Measurements from ENCODE around the gene FASTKD2. TPM values are rescaled to one million over a fixed set of nuclear protein-coding genes. Genes with fewer than 3 reads are reported as not detected.

Gene FASTKD2
- total RNA-seq, 1 experiment from 2014 or later: 36.9 TPM

- Histone ChIP-seq H3K27me3 (ENCODE audit: low read length) (no peaks in the 10 kb centered on the region), H3K27ac (ENCODE audit: low read length) (no peak overlapping the region), H3K36me3 (ENCODE audit: insufficient read depth, low read length) (no peaks in the 10 kb centered on the region), H3K9ac (ENCODE audit: low read length) (no peak overlapping the region), H3K4me3 (ENCODE audit: low read length) (no peak overlapping the region), H3K9me3 (ENCODE audit: low read length) (no peaks in the 10 kb centered on the region), H3K9me2 (replicated peaks; ENCODE audit: insufficient read depth, low read length) (no peaks in the 10 kb centered on the region), H4K20me1 (ENCODE audit: insufficient read depth, low read depth, low read length) (no peaks in the 10 kb centered on the region), H2AFZ (ENCODE audit: low read length) (no peak overlapping the region), H3K79me2 (ENCODE audit: low read length) (no peaks in the 10 kb centered on the region), H3K4me2 (ENCODE audit: low read depth, low read length, poor library complexity, severe bottlenecking) (no peak overlapping the region), H3K4me1 (ENCODE audit: low read length) (peaks cover 7% of the 10 kb centered on the region)
- no peak for DNase-seq
Observed at GRCh38 chr2:206833291-206833690, 67.9 kb downstream of the FASTKD2 start.

DNA sequence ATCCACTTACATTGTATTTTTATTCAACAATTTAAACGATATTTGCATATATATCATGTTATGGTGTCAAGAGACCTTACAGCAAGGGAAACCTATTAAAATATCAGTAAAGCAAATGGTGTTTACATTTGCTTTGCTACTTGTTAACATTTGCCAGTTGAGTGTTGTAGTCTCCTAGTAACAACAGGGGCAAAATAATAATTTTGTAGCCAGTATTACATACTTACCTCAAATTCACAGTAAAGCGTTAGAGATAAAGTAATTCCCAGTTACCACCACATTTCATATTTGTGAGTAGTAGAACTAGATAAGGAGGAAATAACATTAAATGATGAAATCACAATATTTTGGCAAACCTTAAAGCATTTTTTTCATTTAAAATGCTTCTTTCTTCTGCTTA, 71.3 kb downstream of the FASTKD2 start:
- H3K4me1 ChIP-seq (ENCODE audit: low read length): peaks cover 7% of the 10 kb centered on the region
- H3K9ac ChIP-seq (ENCODE audit: low read length): no peak overlapping the region
- no peaks in the 10 kb centered on the region for H3K9me3 ChIP-seq (ENCODE audit: low read length)
- H3K4me3 ChIP-seq (ENCODE audit: low read length): no peak overlapping the region
- no peaks in the 10 kb centered on the region for H3K79me2 ChIP-seq (ENCODE audit: low read length)
- no peak overlapping the region for H3K27ac ChIP-seq (ENCODE audit: low read length)
- H2AFZ ChIP-seq (ENCODE audit: low read length): no peak overlapping the region
- H3K9me2 ChIP-seq (replicated peaks; ENCODE audit: insufficient read depth, low read length): no peaks in the 10 kb centered on the region
- no peaks in the 10 kb centered on the region for H3K36me3 ChIP-seq (ENCODE audit: insufficient read depth, low read length)
- DNase-seq: no peak
- no peaks in the 10 kb centered on the region for H4K20me1 ChIP-seq (ENCODE audit: insufficient read depth, low read depth, low read length)
- no peak overlapping the region for H3K4me2 ChIP-seq (ENCODE audit: low read depth, low read length, poor library complexity, severe bottlenecking)
- no peaks in the 10 kb centered on the region for H3K27me3 ChIP-seq (ENCODE audit: low read length)

DNA sequence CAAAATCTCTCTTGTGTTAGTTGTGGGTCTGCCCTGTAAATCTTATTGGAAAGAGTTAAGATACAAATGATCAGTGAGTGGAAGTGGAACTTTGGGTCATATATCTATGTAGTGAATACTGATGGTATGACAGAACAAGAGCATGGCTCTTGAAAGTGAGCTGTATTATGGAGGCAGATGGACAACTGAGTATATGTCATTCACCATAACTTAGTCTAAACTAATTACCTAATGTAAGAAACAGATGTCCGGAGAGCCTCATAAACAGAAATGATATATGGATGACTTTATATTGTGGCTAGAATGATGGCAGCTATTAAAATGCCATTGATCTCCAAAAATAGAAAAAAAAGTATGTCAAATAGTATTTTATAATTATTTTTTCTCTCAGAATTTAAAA, 72.4 kb downstream of the FASTKD2 start:
- no peaks in the 10 kb centered on the region for H3K27me3 ChIP-seq (ENCODE audit: low read length)
- H3K79me2 ChIP-seq (ENCODE audit: low read length): no peaks in the 10 kb centered on the region
- no peaks in the 10 kb centered on the region for H3K9me3 ChIP-seq (ENCODE audit: low read length)
- no peaks in the 10 kb centered on the region for H4K20me1 ChIP-seq (ENCODE audit: insufficient read depth, low read depth, low read length)
- H3K4me2 ChIP-seq (ENCODE audit: low read depth, low read length, poor library complexity, severe bottlenecking): no peak overlapping the region
- no peak for DNase-seq
- no peak overlapping the region for H3K4me3 ChIP-seq (ENCODE audit: low read length)
- H2AFZ ChIP-seq (ENCODE audit: low read length): no peak overlapping the region
- H3K4me1 ChIP-seq (ENCODE audit: low read length): peaks cover 7% of the 10 kb centered on the region
- no peaks in the 10 kb centered on the region for H3K36me3 ChIP-seq (ENCODE audit: insufficient read depth, low read length)
- no peak overlapping the region for H3K27ac ChIP-seq (ENCODE audit: low read length)
- no peak overlapping the region for H3K9ac ChIP-seq (ENCODE audit: low read length)
- H3K9me2 ChIP-seq (replicated peaks; ENCODE audit: insufficient read depth, low read length): no peaks in the 10 kb centered on the region

- H3K79me2 ChIP-seq (ENCODE audit: low read length): no peaks in the 10 kb centered on the region
- H3K27ac ChIP-seq (ENCODE audit: low read length): no peak overlapping the region
- no peaks in the 10 kb centered on the region for H3K27me3 ChIP-seq (ENCODE audit: low read length)
- no peak overlapping the region for H3K4me3 ChIP-seq (ENCODE audit: low read length)
- H3K9ac ChIP-seq (ENCODE audit: low read length): no peak overlapping the region
- H3K4me1 ChIP-seq (ENCODE audit: low read length): peaks cover under 1% of the 10 kb centered on the region; the same call in 1 of the 2 replicates
- no peaks in the 10 kb centered on the region for H3K9me3 ChIP-seq (ENCODE audit: low read length)
- no peak for DNase-seq
- no peak overlapping the region for H3K4me2 ChIP-seq (ENCODE audit: low read depth, low read length, poor library complexity, severe bottlenecking)
- no peaks in the 10 kb centered on the region for H4K20me1 ChIP-seq (ENCODE audit: insufficient read depth, low read depth, low read length)
- H2AFZ ChIP-seq (ENCODE audit: low read length): no peak overlapping the region
- no peaks in the 10 kb centered on the region for H3K36me3 ChIP-seq (ENCODE audit: insufficient read depth, low read length)
- no peaks in the 10 kb centered on the region for H3K9me2 ChIP-seq (replicated peaks; ENCODE audit: insufficient read depth, low read length)
Observed at GRCh38 chr2:206838690-206839089, 73.3 kb downstream of the FASTKD2 start.

GRCh38 chr2:206840999-206841398, 75.6 kb downstream of the FASTKD2 start:
- Histone ChIP-seq H3K4me2 (ENCODE audit: low read depth, low read length, poor library complexity, severe bottlenecking) (no peak overlapping the region), H3K36me3 (ENCODE audit: insufficient read depth, low read length) (no peaks in the 10 kb centered on the region), H3K9me2 (replicated peaks; ENCODE audit: insufficient read depth, low read length) (no peaks in the 10 kb centered on the region), H4K20me1 (ENCODE audit: insufficient read depth, low read depth, low read length) (no peaks in the 10 kb centered on the region), H2AFZ (ENCODE audit: low read length) (no peak overlapping the region), H3K4me1 (ENCODE audit: low read length) (no peaks in the 10 kb centered on the region), H3K4me3 (ENCODE audit: low read length) (no peak overlapping the region), H3K9ac (ENCODE audit: low read length) (no peak overlapping the region), H3K27me3 (ENCODE audit: low read length) (no peaks in the 10 kb centered on the region; the same call in 1 of the 2 replicates), H3K9me3 (ENCODE audit: low read length) (no peaks in the 10 kb centered on the region), H3K27ac (ENCODE audit: low read length) (no peak overlapping the region), H3K79me2 (ENCODE audit: low read length) (no peaks in the 10 kb centered on the region)
- DNase-seq: no peak

Small RNAs within 50 kb of the gene (small RNA-seq; reads per million reads assigned to genes)
- gene MIR3130-2: not detected

Other genes with a start within 250 kb of the FASTKD2 start
- not detected in 2 replicates for gene FAM237A, start 123.1 kb upstream of the FASTKD2 start, total RNA-seq (2014; rRNA removed; shearing (Covaris generic); ENCODE audit: low replicate concordance)
- not detected in 2 replicates for gene DYTN, start 47.2 kb upstream of the FASTKD2 start, total RNA-seq (2014; rRNA removed; shearing (Covaris generic); ENCODE audit: low replicate concordance)
- 1.7 and 2.8 TPM in 2 replicates for gene MDH1B, start 278 bp upstream of the FASTKD2 start, total RNA-seq (2014; rRNA removed; shearing (Covaris generic); ENCODE audit: low replicate concordance)
- not detected in 2 replicates for gene CPO, start 173.9 kb downstream of the FASTKD2 start, total RNA-seq (2014; rRNA removed; shearing (Covaris generic); ENCODE audit: low replicate concordance)